IMR-90 (cell line): ENCODE data around the gene KLHL33. TPM values are rescaled to one million over a fixed set of nuclear protein-coding genes. Genes with fewer than 3 reads are reported as not detected.

ENCODE experiments used
- ATAC-seq: fragments of 200-7000 bp; cut with Tn5 transposase; 2 replicates; pipeline ENCODE4 v1.9.1; 2020; ENCODE audit warnings: low read depth, mild to moderate bottlenecking, moderate library complexity
- BruUV-seq: library from RNA; stranded (reverse); fragments of 400-500 nt; replicated peaks from 2 replicates; lab custom pipeline; 2021; lab: Mats Ljungman, UMichigan
- CTCF ChIA-PET: fragments of 300-600 bp; formaldehyde crosslinking; extraction: SDS; loops from one replicate; lab custom pipeline; 2021; ENCODE audit warnings: antibody characterized with exemption; lab: Yijun Ruan, JAX
- POLR2A ChIA-PET: fragments of 300-600 bp; sonication (Branson Sonifier 250); formaldehyde crosslinking; loops from one replicate; lab custom pipeline; 2022; ENCODE audit warnings: antibody characterized with exemption; ENCODE audit not compliant: unreplicated experiment; lab: Charles Lee
- DNase-seq: peaks from one replicate; pipeline ENCODE4 v3.0.0; 2013
- H2AFZ ChIP-seq: replicated peaks from 2 replicates; pipeline ENCODE3; 2013; ENCODE audit warnings: low read length, mild to moderate bottlenecking; ENCODE audit not compliant: poor library complexity
- H2AK5ac ChIP-seq: 2 replicates; pipeline ENCODE4 v1.6.1; 2013; ENCODE audit warnings: low read depth, low read length, inconsistent platforms
- H2AK9ac ChIP-seq: replicated peaks from 2 replicates; pipeline ENCODE3; 2013; ENCODE audit warnings: mild to moderate bottlenecking, low read depth, low read length, moderate library complexity; ENCODE audit not compliant: poor library complexity
- H2BK120ac ChIP-seq: 2 replicates; pipeline ENCODE4 v1.6.1; 2013; ENCODE audit warnings: low read depth, low read length, inconsistent platforms
- H2BK15ac ChIP-seq: 3 replicates; pipeline ENCODE4 v1.6.1; 2013; ENCODE audit warnings: low read depth, low read length, inconsistent platforms
- H2BK20ac ChIP-seq: 2 replicates; pipeline ENCODE4 v1.6.1; 2013; ENCODE audit warnings: low read depth, mild to moderate bottlenecking, inconsistent platforms, low read length, moderate library complexity
- H2BK5ac ChIP-seq: 2 replicates; pipeline ENCODE4 v1.6.1; 2013; ENCODE audit warnings: mild to moderate bottlenecking, low read depth, low read length, inconsistent platforms; ENCODE audit not compliant: poor library complexity, severe bottlenecking
- H3K14ac ChIP-seq: replicated peaks from 2 replicates; pipeline ENCODE4 v1.6.1; 2013; ENCODE audit warnings: low read depth, low read length, inconsistent platforms
- H3K18ac ChIP-seq: 2 replicates; pipeline ENCODE4 v1.6.1; 2013; ENCODE audit warnings: low read depth, low read length, control low read depth
- H3K23ac ChIP-seq: 2 replicates; pipeline ENCODE4 v1.6.1; 2013; ENCODE audit warnings: low read depth, low read length, inconsistent platforms
- H3K27ac ChIP-seq: 2 replicates; pipeline ENCODE4 v1.5.1; 2013; ENCODE audit warnings: mild to moderate bottlenecking, control low read depth, low read length; ENCODE audit not compliant: insufficient read depth
- H3K27me3 ChIP-seq: 2 replicates; pipeline ENCODE4 v1.6.1; 2013; ENCODE audit warnings: low read length; ENCODE audit not compliant: control insufficient read depth, insufficient read depth
- H3K36me3 ChIP-seq: 2 replicates; pipeline ENCODE4 v1.6.1; 2013; ENCODE audit warnings: low read length, mixed read lengths; ENCODE audit not compliant: control insufficient read depth, insufficient read depth
- H3K4ac ChIP-seq: 2 replicates; pipeline ENCODE4 v1.6.1; 2013; ENCODE audit warnings: low read depth, low read length, inconsistent platforms
- H3K4me1 ChIP-seq: 2 replicates; pipeline ENCODE4 v1.6.1; 2013; ENCODE audit warnings: low read length, mixed read lengths; ENCODE audit not compliant: control insufficient read depth, insufficient read depth
- H3K4me2 ChIP-seq: 2 replicates; pipeline ENCODE4 v1.6.1; 2013; ENCODE audit warnings: low read depth, mild to moderate bottlenecking, control low read depth, low read length, moderate library complexity
- H3K4me3 ChIP-seq: 2 replicates; pipeline ENCODE4 v1.5.1; 2013; ENCODE audit warnings: low read depth, mild to moderate bottlenecking, control low read depth, low read length, moderate library complexity; ENCODE audit not compliant: insufficient read depth
- H3K56ac ChIP-seq: 2 replicates; pipeline ENCODE4 v1.6.1; 2013; ENCODE audit warnings: low read length, inconsistent platforms; ENCODE audit not compliant: insufficient read depth; ENCODE audit errors: extremely low read depth
- H3K79me1 ChIP-seq, 2 experiments: 2 replicates each; pipeline ENCODE4 v1.6.1; 2013; ENCODE audit warnings: low read length in 2 of 2, inconsistent platforms in 1 of 2, low read depth in 1 of 2
- H3K9ac ChIP-seq: 2 replicates; pipeline ENCODE4 v1.6.1; 2013; ENCODE audit warnings: low read depth, low read length, control low read depth
- H3K9me1 ChIP-seq: 2 replicates; pipeline ENCODE4 v1.6.1; 2013; ENCODE audit warnings: low read length, inconsistent platforms; ENCODE audit not compliant: insufficient read depth
- H3K9me3 ChIP-seq: 2 replicates; pipeline ENCODE4 v1.6.1; 2013; ENCODE audit warnings: low read length; ENCODE audit not compliant: control insufficient read depth, insufficient read depth
- H4K20me1 ChIP-seq: 2 replicates; pipeline ENCODE4 v1.6.1; 2013; ENCODE audit warnings: low read length, inconsistent platforms; ENCODE audit not compliant: insufficient read depth
- H4K5ac ChIP-seq: 2 replicates; pipeline ENCODE4 v1.6.1; 2013; ENCODE audit warnings: mild to moderate bottlenecking, low read depth, low read length, control low read depth
- H4K8ac ChIP-seq, 2 experiments: 2 replicates each; pipeline ENCODE4 v1.6.1; 2013; ENCODE audit warnings: low read depth in 2 of 2, low read length in 2 of 2, control low read depth in 1 of 2, inconsistent platforms in 1 of 2
- H4K91ac ChIP-seq: 2 replicates; pipeline ENCODE4 v1.6.1; 2013; ENCODE audit warnings: low read depth, low read length, inconsistent platforms; ENCODE audit not compliant: insufficient read depth
- CEBPB ChIP-seq: IDR thresholded peaks from 2 replicates; pipeline ENCODE4 v1.6.1; 2012; ENCODE audit warnings: low read depth, low read length, improper control_type of control experiment
- FOS ChIP-seq: fragments of 150-350 bp; IDR thresholded peaks from 2 replicates; pipeline ENCODE4 v1.6.1; 2016; ENCODE audit warnings: low read depth, low read length
- RAD21 ChIP-seq: IDR thresholded peaks from 2 replicates; pipeline ENCODE4 v1.6.1; 2012; ENCODE audit warnings: low read length, improper control_type of control experiment
- RFX5 ChIP-seq: IDR thresholded peaks from 2 replicates; pipeline ENCODE4 v1.8.0; 2012; ENCODE audit warnings: low read depth, mild to moderate bottlenecking, low read length, moderate library complexity
- SMC3 ChIP-seq: fragments of 150-350 bp; IDR thresholded peaks from 2 replicates; pipeline ENCODE4 v1.6.1; 2016; ENCODE audit warnings: low read depth, mild to moderate bottlenecking, antibody characterized with exemption, low read length, moderate library complexity
- USF2 ChIP-seq: fragments of 150-350 bp; IDR thresholded peaks from 2 replicates; pipeline ENCODE4 v1.6.1; 2017; ENCODE audit warnings: mild to moderate bottlenecking, antibody characterized with exemption, low read length, low read depth
- WGBS, 2 experiments: methylation state at CpG; one replicate each; pipeline versions ENCODE4 v1.1.5 to v1.1.7; 2013; ENCODE audit warnings: missing lambda C conversion rate in 2 of 2; ENCODE audit not compliant: insufficient read length in 1 of 2; ENCODE audit errors: extremely low coverage in 2 of 2; 5-methylcytosine and 5-hydroxymethylcytosine counted together
- dilution Hi-C: fragments of 300-500 bp; cut with HindIII; formaldehyde crosslinking; loops from one replicate; pipeline ENCODE4 v1.14.3; 2018; ENCODE audit warnings: low sequenced_read_pairs; ENCODE audit not compliant: unreplicated experiment
- in situ Hi-C: fragments of 300-500 bp; cut with MboI; formaldehyde crosslinking; loops from 3 replicates; pipeline ENCODE4 v1.14.3; 2019; ENCODE audit warnings: low sequenced_read_pairs, inconsistent platforms, mixed read lengths
- intact Hi-C: fragments of 100-400 bp; cut with micrococcal nuclease; formaldehyde crosslinking; loops from 2 replicates; pipeline ENCODE4 v1.10.0; 2022
- polyA plus RNA-seq, 3 experiments: library from polyadenylated mRNA; depleted of rRNA; stranded (reverse); fragments of >200 nt; gene quantifications; 2 replicates each; pipeline ENCODE4 v1.2.3, GENCODE V29; 2012; ENCODE audit warnings: low replicate concordance in 1 of 3
- total RNA-seq: library from RNA; depleted of rRNA; stranded (reverse); fragments of >200 nt; gene quantifications from 2 replicates; pipeline ENCODE4 v1.2.3, GENCODE V29; 2012

Gene KLHL33
- total and polyA plus RNA-seq, 2 of the 4 experiments (the other 2 are of a cell fraction): under 0.01 to 0.03 TPM

- no CpG with 5 or more reads among the region's 4 CpGs for WGBS, 2 experiments
- in situ Hi-C loops (no loop called here), dilution Hi-C loops (no loop called here), intact Hi-C loops (loop anchor here (10.0 kb wide), 1 partner anchor 77 kb away; no protein-coding TSS in a partner anchor)
- Histone ChIP-seq H3K9me1 (no peaks in the 10 kb centered on the region), H3K4me1 (no peaks in the 10 kb centered on the region), H3K36me3 (peaks cover 56% of the 10 kb centered on the region), H2AK9ac (no peak overlapping the region), H4K5ac (no peak overlapping the region), H4K8ac (no peak overlapping the region), H3K4me3 (no peak overlapping the region), H3K9me3 (no peaks in the 10 kb centered on the region), H2AFZ (no peak overlapping the region), H4K91ac (no peak overlapping the region), H3K14ac (no peak overlapping the region), H3K27ac (no peak overlapping the region), H3K9ac (no peak overlapping the region), H3K18ac (no peak overlapping the region), H3K56ac (no peak overlapping the region), H2BK5ac (no peak overlapping the region), H2AK5ac (no peak overlapping the region), H3K27me3 (no peaks in the 10 kb centered on the region), H3K79me1 (no peaks in the 10 kb centered on the region), H2BK15ac (no peak overlapping the region), H3K4ac (no peak overlapping the region), H3K23ac (no peak overlapping the region), H3K4me2 (no peak overlapping the region), H4K20me1 (no peaks in the 10 kb centered on the region), H2BK20ac (no peak overlapping the region), H2BK120ac (no peak overlapping the region)
- ATAC-seq (no peak), DNase-seq (no peak)
- no TSS peak for BruUV-seq
- TF ChIP-seq CEBPB (no peak), RFX5 (no peak), SMC3 (no peak), FOS (no peak), USF2 (no peak), RAD21 (no peak)
- POLR2A ChIA-PET: no interaction called here
- CTCF ChIA-PET: no interaction called here
Measured at GRCh38 chr14:20391505-20391904, 44.5 kb downstream of the KLHL33 start.
